GM10266 (cell line): ENCODE data around the gene EPHB2.
"Not testable (repeated sequence)": the region's sequence is repeated elsewhere in the genome, so short reads cannot be mapped to it uniquely, and the experiment has no call there.

Experiments
- DNase-seq: peaks from one replicate; pipeline ENCODE4 v3.0.0; 2012; ENCODE audit errors: extremely low spot score
- CTCF ChIP-seq: IDR thresholded peaks from 2 replicates; pipeline ENCODE4 v1.5.1; 2012; ENCODE audit warnings: mild to moderate bottlenecking, low read depth; ENCODE audit not compliant: control insufficient read depth, insufficient read depth; ENCODE audit errors: missing control alignments

Gene EPHB2

GRCh38 chr1:22710701-22711049, at the start of gene EPHB2:
Gene EPHB2, plus strand, starts transcription at chr1:22710839. Its CDS starts 144 bp downstream, at chr1:22710983.
- no peak for TF ChIP-seq CTCF
- peak; percentile 55 for DNase-seq

- no peak for DNase-seq
- no peak for TF ChIP-seq CTCF
These were observed 48.8 kb upstream of the EPHB2 start for GRCh38 chr1:22661880-22662279.

GRCh38 chr1:22662318-22662717, 48.3 kb upstream of the EPHB2 start:
- DNase-seq, result no peak

GRCh38 chr1:22662986-22663408, 47.6 kb upstream of the EPHB2 start:
- TF ChIP-seq CTCF, result no peak
- DNase-seq, result no peak

More at GRCh38 chr1:22662318-22662717, 48.3 kb upstream of the EPHB2 start:
- TF ChIP-seq CTCF, result no peak

GRCh38 chr1:22665752-22666151, 44.9 kb upstream of the EPHB2 start:
- no peak for TF ChIP-seq CTCF

GRCh38 chr1:22666412-22666811, 44.2 kb upstream of the EPHB2 start:
- TF ChIP-seq CTCF, result no peak
- DNase-seq, result no peak

More at GRCh38 chr1:22665752-22666151, 44.9 kb upstream of the EPHB2 start:
- DNase-seq, result no peak

GRCh38 chr1:22668840-22669239, 41.8 kb upstream of the EPHB2 start:
- DNase-seq, result not testable (repeated sequence)

GRCh38 chr1:22670352-22670975, 40.2 kb upstream of the EPHB2 start:
- DNase-seq, result no peak
- TF ChIP-seq CTCF, result no peak
